Liver (tissue), 9 donors: ENCODE results near the gene DYNAP. TPM values are rescaled to one million over a fixed set of nuclear protein-coding genes. Genes with fewer than 3 reads are reported as not detected.

Experiments
- DNase-seq: peaks from one replicate; pipeline ENCODE4 v3.0.0-alpha.2; 2017; ENCODE audit warnings: low spot score
- H3K27ac ChIP-seq, 2 donors: one replicate each; pipeline ENCODE4 v1.7.0; 2013; ENCODE audit warnings: inconsistent platforms in 2 of 2, low read length in 2 of 2, control low read depth in 1 of 2, low read depth in 1 of 2, mild to moderate bottlenecking in 1 of 2
- H3K27me3 ChIP-seq, 4 donors: one replicate each; pipeline versions ENCODE4 v1.6.1 to v1.7.0; 2013; ENCODE audit warnings: low read length in 3 of 4, inconsistent platforms in 1 of 4, mild to moderate bottlenecking in 1 of 4, moderate library complexity in 1 of 4; ENCODE audit not compliant: control insufficient read depth in 4 of 4, insufficient read depth in 4 of 4
- H3K36me3 ChIP-seq, 4 donors: one replicate each; pipeline versions ENCODE4 v1.6.1 to v1.7.0; 2013; ENCODE audit warnings: low read length in 3 of 4, mild to moderate bottlenecking in 3 of 4, low read depth in 1 of 4, moderate library complexity in 1 of 4; ENCODE audit not compliant: control insufficient read depth in 4 of 4, insufficient read depth in 3 of 4
- H3K4me1 ChIP-seq, 4 donors: one replicate each; pipeline versions ENCODE4 v1.6.1 to v1.7.0; 2013; ENCODE audit warnings: low read length in 3 of 4, mild to moderate bottlenecking in 3 of 4, moderate library complexity in 1 of 4; ENCODE audit not compliant: control insufficient read depth in 4 of 4, insufficient read depth in 4 of 4
- H3K4me3 ChIP-seq, 3 donors: one replicate each; pipeline versions ENCODE4 v1.6.1 to v1.7.0; 2013; ENCODE audit warnings: low read length in 3 of 3, control low read depth in 1 of 3, low read depth in 1 of 3, mild to moderate bottlenecking in 1 of 3
- H3K9ac ChIP-seq, 2 donors: one replicate each; pipeline ENCODE4 v1.7.0; 2013; ENCODE audit warnings: low read length in 2 of 2, mild to moderate bottlenecking in 2 of 2, moderate library complexity in 2 of 2, control low read depth in 1 of 2, low read depth in 1 of 2
- H3K9me3 ChIP-seq, 4 donors: one replicate each; pipeline versions ENCODE4 v1.6.1 to v1.7.0; 2013; ENCODE audit warnings: low read length in 3 of 4; ENCODE audit not compliant: control insufficient read depth in 4 of 4
- ATF3 ChIP-seq: IDR thresholded peaks from 2 replicates; pipeline ENCODE4 v1.6.1; 2016; ENCODE audit warnings: antibody characterized with exemption
- RAD21 ChIP-seq, 2 donors: IDR thresholded peaks; 2 replicates each; pipeline ENCODE4 v1.6.1; 2016; ENCODE audit warnings: antibody characterized with exemption in 2 of 2, mild to moderate bottlenecking in 2 of 2
- WGBS: extraction: QIAGEN DNeasy Blood & Tissue Kit; methylation state at CpG from one replicate; pipeline ENCODE4 v1.1.7; 2013; 5-methylcytosine and 5-hydroxymethylcytosine counted together
- polyA plus RNA-seq, 2 donors: library from polyadenylated mRNA; stranded (reverse) in 1 of 2; unstranded in 1 of 2; fragments of 200-250 nt in 1 of 2; fragments of >200 nt in 1 of 2; fragmentation: Nextera tagmentation in 1 of 2; extraction: Ambion mirVana in 1 of 2; gene quantifications; one replicate each; pipeline versions ENCODE4 v1.2.1 to v1.2.3, GENCODE V29; 2013 to 2015
- total RNA-seq, 2 donors: library from RNA; depleted of rRNA; stranded (reverse); fragments of >200 nt; gene quantifications; one replicate each; pipeline ENCODE4 v1.2.3, GENCODE V29; 2014
- TF ChIP-seq, protein P1 (sequence below): fragments of 150-350 bp; IDR thresholded peaks from 2 replicates; pipeline ENCODE4 v1.5.1; 2017; ENCODE audit warnings: improper control_type of control experiment, low read depth, low read length; ENCODE audit not compliant: missing input control
- donor health status: healthy.
- donor health status: healthy.
- donor health status: healthy.
- donor health status: healthy.
- donor health status: healthy.

The DYNAP gene
- total and polyA plus RNA-seq, 4 donors = not detected

DNA sequence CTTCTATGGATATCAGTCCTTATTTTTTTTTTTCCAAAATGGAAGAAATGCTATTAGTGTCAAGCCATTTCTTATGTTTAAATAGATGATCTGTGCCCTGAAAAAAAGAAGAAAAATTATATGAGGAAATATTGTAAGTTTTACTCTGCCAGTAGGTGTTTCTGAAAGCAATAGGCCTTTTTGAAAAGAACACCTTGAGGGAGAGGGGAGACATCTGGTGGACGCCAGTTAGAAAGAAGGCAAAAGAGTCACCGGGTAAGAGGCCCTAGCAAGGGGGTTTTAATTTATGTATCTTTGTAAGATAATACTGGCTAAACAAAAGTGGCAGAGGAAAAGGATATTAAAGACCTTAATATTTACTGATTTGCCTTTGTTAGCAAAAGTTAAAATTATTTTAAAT is 56.1 kb downstream of the DYNAP start:
- Histone ChIP-seq H3K27me3 (no peaks in the 10 kb centered on the region), H3K4me3 (no peak overlapping the region), H3K9me3 (no peaks in the 10 kb centered on the region), H3K36me3 (no peaks in the 10 kb centered on the region), H3K4me1 (no peaks in the 10 kb centered on the region), H3K9ac (no peak overlapping the region), H3K27ac (no peak overlapping the region)
- TF ChIP-seq RAD21 (IDR thresholded peaks at IDR 0.05) (peak; percentile 77 to 84), ATF3 (no peak)
- TF ChIP-seq, protein P1, sequence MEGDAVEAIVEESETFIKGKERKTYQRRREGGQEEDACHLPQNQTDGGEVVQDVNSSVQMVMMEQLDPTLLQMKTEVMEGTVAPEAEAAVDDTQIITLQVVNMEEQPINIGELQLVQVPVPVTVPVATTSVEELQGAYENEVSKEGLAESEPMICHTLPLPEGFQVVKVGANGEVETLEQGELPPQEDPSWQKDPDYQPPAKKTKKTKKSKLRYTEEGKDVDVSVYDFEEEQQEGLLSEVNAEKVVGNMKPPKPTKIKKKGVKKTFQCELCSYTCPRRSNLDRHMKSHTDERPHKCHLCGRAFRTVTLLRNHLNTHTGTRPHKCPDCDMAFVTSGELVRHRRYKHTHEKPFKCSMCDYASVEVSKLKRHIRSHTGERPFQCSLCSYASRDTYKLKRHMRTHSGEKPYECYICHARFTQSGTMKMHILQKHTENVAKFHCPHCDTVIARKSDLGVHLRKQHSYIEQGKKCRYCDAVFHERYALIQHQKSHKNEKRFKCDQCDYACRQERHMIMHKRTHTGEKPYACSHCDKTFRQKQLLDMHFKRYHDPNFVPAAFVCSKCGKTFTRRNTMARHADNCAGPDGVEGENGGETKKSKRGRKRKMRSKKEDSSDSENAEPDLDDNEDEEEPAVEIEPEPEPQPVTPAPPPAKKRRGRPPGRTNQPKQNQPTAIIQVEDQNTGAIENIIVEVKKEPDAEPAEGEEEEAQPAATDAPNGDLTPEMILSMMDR = peak; percentile 53
- WGBS = 15% methylated on average over 2 of the region's 2 CpGs
- DNase-seq = no peak

Other genes with a start within 250 kb of the DYNAP start
- not detected for gene STARD6, start 233.4 kb upstream of the DYNAP start, total RNA-seq
- gene STARD6, start 233.4 kb upstream of the DYNAP start, polyA plus RNA-seq = not detected
- 1 to 10 TPM in 1 of 2 donors, under 1 TPM in 1; 0.42 to 4.9 TPM for gene C18orf54, start 233.3 kb upstream of the DYNAP start, total RNA-seq
- gene C18orf54, start 233.3 kb upstream of the DYNAP start, polyA plus RNA-seq = under 1 TPM; 0.21 to 0.24 TPM
- 1 to 10 TPM in 1 of 2 donors, under 1 TPM in 1; 0.33 to 4.5 TPM for gene RAB27B, start 237.2 kb downstream of the DYNAP start, total RNA-seq
- gene RAB27B, start 237.2 kb downstream of the DYNAP start, polyA plus RNA-seq = under 1 TPM; 0.13 to 0.14 TPM